Measurements from ENCODE around the gene VSTM2B.

DNA sequence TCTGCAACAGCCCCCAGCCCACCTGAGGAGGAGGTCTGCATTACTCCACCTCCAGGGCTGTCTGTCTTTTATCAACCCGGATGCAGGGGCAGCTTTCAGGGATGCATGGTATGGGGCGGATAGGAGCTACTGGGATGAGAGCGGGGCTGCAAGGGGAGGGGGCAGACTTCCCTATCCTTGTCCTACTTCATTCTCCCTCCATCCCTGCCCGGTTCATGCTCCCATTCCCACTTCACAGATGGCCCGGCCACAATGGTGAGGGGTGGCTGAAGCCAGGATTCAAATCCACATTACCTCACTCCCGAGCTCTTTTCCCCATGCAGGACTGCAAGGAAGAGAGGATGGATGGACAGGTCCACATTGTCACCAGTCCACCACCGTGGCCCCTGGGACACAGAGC, 40.5 kb upstream of the VSTM2B start:
- TF ChIP-seq, protein P1, sequence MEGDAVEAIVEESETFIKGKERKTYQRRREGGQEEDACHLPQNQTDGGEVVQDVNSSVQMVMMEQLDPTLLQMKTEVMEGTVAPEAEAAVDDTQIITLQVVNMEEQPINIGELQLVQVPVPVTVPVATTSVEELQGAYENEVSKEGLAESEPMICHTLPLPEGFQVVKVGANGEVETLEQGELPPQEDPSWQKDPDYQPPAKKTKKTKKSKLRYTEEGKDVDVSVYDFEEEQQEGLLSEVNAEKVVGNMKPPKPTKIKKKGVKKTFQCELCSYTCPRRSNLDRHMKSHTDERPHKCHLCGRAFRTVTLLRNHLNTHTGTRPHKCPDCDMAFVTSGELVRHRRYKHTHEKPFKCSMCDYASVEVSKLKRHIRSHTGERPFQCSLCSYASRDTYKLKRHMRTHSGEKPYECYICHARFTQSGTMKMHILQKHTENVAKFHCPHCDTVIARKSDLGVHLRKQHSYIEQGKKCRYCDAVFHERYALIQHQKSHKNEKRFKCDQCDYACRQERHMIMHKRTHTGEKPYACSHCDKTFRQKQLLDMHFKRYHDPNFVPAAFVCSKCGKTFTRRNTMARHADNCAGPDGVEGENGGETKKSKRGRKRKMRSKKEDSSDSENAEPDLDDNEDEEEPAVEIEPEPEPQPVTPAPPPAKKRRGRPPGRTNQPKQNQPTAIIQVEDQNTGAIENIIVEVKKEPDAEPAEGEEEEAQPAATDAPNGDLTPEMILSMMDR (conservative IDR thresholded peaks at IDR 0.05): no peak
- no peak for TF ChIP-seq ZFX (IDR thresholded peaks at IDR 0.05)

Measured in C4-2B (cell line).